HepG2 (cell line): ENCODE measurements around the gene SMTNL1. TPM values are rescaled to one million over a fixed set of nuclear protein-coding genes. Genes with fewer than 3 reads are reported as not detected.

Experiments
- BCL6 ChIP-seq: IDR thresholded peaks from 2 replicates; pipeline ENCODE4 v1.6.1; 2016; ENCODE audit warnings: missing genetic modification reagents, missing compliant biosample characterization
- CAMTA2 ChIP-seq: sonication (generic); formaldehyde crosslinking; IDR thresholded peaks from 2 replicates; pipeline ENCODE4 v1.4.0; 2020; ENCODE audit warnings: mild to moderate bottlenecking, missing genetic modification reagents, borderline replicate concordance
- CEBPB ChIP-seq: IDR thresholded peaks from 2 replicates; pipeline ENCODE4 v1.6.1; 2011; ENCODE audit warnings: low read depth, low read length, improper control_type of control experiment, borderline replicate concordance
- ELF1 ChIP-seq: sonication (generic); formaldehyde crosslinking; IDR thresholded peaks from 2 replicates; pipeline ENCODE4 v1.4.0; 2020; ENCODE audit warnings: missing genetic modification reagents
- FOXA1 ChIP-seq, 2 experiments: fragments of 450-650 bp in 1 of 2; sonication (generic) in 1 of 2; formaldehyde crosslinking in 1 of 2; IDR thresholded peaks; 2 replicates each; pipeline versions ENCODE4 v1.4.0 to v1.6.1; 2016 to 2020; ENCODE audit warnings: missing genetic modification reagents in 1 of 2
- IRF2 ChIP-seq: IDR thresholded peaks from 2 replicates; pipeline ENCODE4 v1.6.1; 2018; ENCODE audit warnings: missing genetic modification reagents, missing compliant biosample characterization
- MTA1 ChIP-seq: sonication (generic); formaldehyde crosslinking; IDR thresholded peaks from 2 replicates; pipeline ENCODE4 v1.4.0; 2020; ENCODE audit warnings: missing genetic modification reagents, mild to moderate bottlenecking, borderline replicate concordance
- NR2F6 ChIP-seq, 2 experiments: IDR thresholded peaks; 2 replicates each; pipeline ENCODE4 v1.6.1; 2016; ENCODE audit warnings: antibody characterized with exemption in 1 of 2, mild to moderate bottlenecking in 1 of 2
- PHF20 ChIP-seq: sonication (generic); formaldehyde crosslinking; IDR thresholded peaks from 2 replicates; pipeline ENCODE4 v1.5.0; 2020; ENCODE audit warnings: mild to moderate bottlenecking, missing genetic modification reagents
- RFXAP ChIP-seq: sonication (generic); formaldehyde crosslinking; IDR thresholded peaks from 2 replicates; pipeline ENCODE4 v1.4.0; 2020; ENCODE audit warnings: missing genetic modification reagents, borderline replicate concordance
- SAP130 ChIP-seq: IDR thresholded peaks from 2 replicates; pipeline ENCODE4 v1.6.1; 2016; ENCODE audit warnings: low read depth
- ZBTB3 ChIP-seq: sonication (generic); formaldehyde crosslinking; IDR thresholded peaks from 2 replicates; pipeline ENCODE4 v1.4.0; 2020; ENCODE audit warnings: low read depth, mild to moderate bottlenecking, moderate library complexity, missing genetic modification reagents, borderline replicate concordance
- ZNF205 ChIP-seq: IDR thresholded peaks from 2 replicates; pipeline ENCODE4 v1.6.1; 2018; ENCODE audit warnings: missing biosample characterization, missing genetic modification reagents
- ZNF512 ChIP-seq: sonication (generic); formaldehyde crosslinking; IDR thresholded peaks from 2 replicates; pipeline ENCODE4 v1.4.0; 2020; ENCODE audit warnings: mild to moderate bottlenecking, missing genetic modification reagents
- ZUFSP ChIP-seq: sonication (generic); formaldehyde crosslinking; IDR thresholded peaks from 2 replicates; pipeline ENCODE4 v1.9.0; 2021; ENCODE audit warnings: missing genetic modification reagents, mild to moderate bottlenecking, borderline replicate concordance
- polyA plus RNA-seq, 8 experiments: library from polyadenylated mRNA; depleted of rRNA in 3 of 8; stranded (reverse) in 7 of 8; unstranded in 1 of 8; fragments of >200 nt; fragmentation: Illumina TruSeq in 4 of 8; extraction: Trizol in 4 of 8; gene quantifications; 2 replicates each; pipeline versions ENCODE4 v1.2.1 to v1.2.3, GENCODE V29; 2011 to 2016; ENCODE audit warnings: low read depth in 4 of 8, missing spikeins in 1 of 8, mixed read lengths in 1 of 8; ENCODE audit not compliant: insufficient read depth in 1 of 8
- total RNA-seq, 5 experiments: library from RNA; depleted of rRNA; stranded (reverse); fragments of >200 nt; fragmentation: Illumina TruSeq; extraction: Trizol; gene quantifications; 2 replicates each; pipeline ENCODE4 v1.2.3, GENCODE V29; 2016; ENCODE audit warnings: low read depth in 1 of 5
- TF ChIP-seq, protein P1 (sequence below): sonication (generic); formaldehyde crosslinking; IDR thresholded peaks from 2 replicates; pipeline ENCODE4 v1.4.0; 2020; ENCODE audit warnings: mild to moderate bottlenecking, missing genetic modification reagents, borderline replicate concordance
- TF ChIP-seq, protein P2 (sequence below): IDR thresholded peaks from 2 replicates; pipeline ENCODE4 v1.6.1; 2016; ENCODE audit warnings: low read depth, borderline replicate concordance

The SMTNL1 gene
- total and polyA plus RNA-seq, 2 of the 13 experiments (the other 11 are each of a cell fraction or from before 2014, with no cell fraction given): 0.04 TPM; not detected in 1

GRCh38 chr11:57497303-57498247, 39.8 kb upstream of the SMTNL1 start (continued):
- TF ChIP-seq ZNF205 (0 out of 2 replicates have a peak, but pooled peaks have one; percentile 26), CEBPB (peak; percentile 81), CAMTA2 (CRISPR knock-in tag) (peak; percentile 84; the same call in 1 of the 2 replicates), NR2F6 (IDR thresholded peaks at IDR 0.05) (peak; percentile 89), NR2F6 (CRISPR knock-in tag; IDR thresholded peaks at IDR 0.05) (peak; percentile 88), FOXA1 (IDR thresholded peaks at IDR 0.05) (no peak), FOXA1 (CRISPR knock-in tag; IDR thresholded peaks at IDR 0.05) (peak; percentile 54), BCL6 (CRISPR knock-in tag) (peak; percentile 74), ELF1 (0 out of 2 replicates have a peak, but pooled peaks have one; percentile 25), RFXAP (CRISPR knock-in tag) (0 out of 2 replicates have a peak, but pooled peaks have one; percentile 31), IRF2 (0 out of 2 replicates have a peak, but pooled peaks have one; percentile 14), SAP130 (CRISPR knock-in tag) (peak; percentile 56; the same call in 1 of the 2 replicates), ZUFSP (0 out of 2 replicates have a peak, but pooled peaks have one; percentile 75), MTA1 (peak; percentile 65; the same call in 1 of the 2 replicates), PHF20 (CRISPR knock-in tag) (peak; percentile 58), ZNF512 (no peak), ZBTB3 (CRISPR knock-in tag) (0 out of 2 replicates have a peak, but pooled peaks have one; percentile 59)
- TF ChIP-seq, protein P1, sequence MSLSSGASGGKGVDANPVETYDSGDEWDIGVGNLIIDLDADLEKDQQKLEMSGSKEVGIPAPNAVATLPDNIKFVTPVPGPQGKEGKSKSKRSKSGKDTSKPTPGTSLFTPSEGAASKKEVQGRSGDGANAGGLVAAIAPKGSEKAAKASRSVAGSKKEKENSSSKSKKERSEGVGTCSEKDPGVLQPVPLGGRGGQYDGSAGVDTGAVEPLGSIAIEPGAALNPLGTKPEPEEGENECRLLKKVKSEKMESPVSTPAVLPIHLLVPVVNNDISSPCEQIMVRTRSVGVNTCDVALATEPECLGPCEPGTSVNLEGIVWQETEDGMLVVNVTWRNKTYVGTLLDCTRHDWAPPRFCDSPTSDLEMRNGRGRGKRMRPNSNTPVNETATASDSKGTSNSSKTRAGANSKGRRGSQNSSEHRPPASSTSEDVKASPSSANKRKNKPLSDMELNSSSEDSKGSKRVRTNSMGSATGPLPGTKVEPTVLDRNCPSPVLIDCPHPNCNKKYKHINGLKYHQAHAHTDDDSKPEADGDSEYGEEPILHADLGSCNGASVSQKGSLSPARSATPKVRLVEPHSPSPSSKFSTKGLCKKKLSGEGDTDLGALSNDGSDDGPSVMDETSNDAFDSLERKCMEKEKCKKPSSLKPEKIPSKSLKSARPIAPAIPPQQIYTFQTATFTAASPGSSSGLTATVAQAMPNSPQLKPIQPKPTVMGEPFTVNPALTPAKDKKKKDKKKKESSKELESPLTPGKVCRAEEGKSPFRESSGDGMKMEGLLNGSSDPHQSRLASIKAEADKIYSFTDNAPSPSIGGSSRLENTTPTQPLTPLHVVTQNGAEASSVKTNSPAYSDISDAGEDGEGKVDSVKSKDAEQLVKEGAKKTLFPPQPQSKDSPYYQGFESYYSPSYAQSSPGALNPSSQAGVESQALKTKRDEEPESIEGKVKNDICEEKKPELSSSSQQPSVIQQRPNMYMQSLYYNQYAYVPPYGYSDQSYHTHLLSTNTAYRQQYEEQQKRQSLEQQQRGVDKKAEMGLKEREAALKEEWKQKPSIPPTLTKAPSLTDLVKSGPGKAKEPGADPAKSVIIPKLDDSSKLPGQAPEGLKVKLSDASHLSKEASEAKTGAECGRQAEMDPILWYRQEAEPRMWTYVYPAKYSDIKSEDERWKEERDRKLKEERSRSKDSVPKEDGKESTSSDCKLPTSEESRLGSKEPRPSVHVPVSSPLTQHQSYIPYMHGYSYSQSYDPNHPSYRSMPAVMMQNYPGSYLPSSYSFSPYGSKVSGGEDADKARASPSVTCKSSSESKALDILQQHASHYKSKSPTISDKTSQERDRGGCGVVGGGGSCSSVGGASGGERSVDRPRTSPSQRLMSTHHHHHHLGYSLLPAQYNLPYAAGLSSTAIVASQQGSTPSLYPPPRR (CRISPR knock-in tag): peak; percentile 59
- TF ChIP-seq, protein P2, sequence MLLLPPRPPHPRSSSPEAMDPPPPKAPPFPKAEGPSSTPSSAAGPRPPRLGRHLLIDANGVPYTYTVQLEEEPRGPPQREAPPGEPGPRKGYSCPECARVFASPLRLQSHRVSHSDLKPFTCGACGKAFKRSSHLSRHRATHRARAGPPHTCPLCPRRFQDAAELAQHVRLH (CRISPR knock-in tag): peak; percentile 18; the same call in 1 of the 2 replicates
